Brain pericyte (primary cell): ENCODE results near the gene NLGN2.
"Not testable (repeated sequence)": the region's sequence is repeated elsewhere in the genome, so short reads cannot be mapped to it uniquely, and the experiment has no call there.

Experiments
- DNase-seq: peaks from one replicate; pipeline ENCODE4 v3.0.0-alpha.2; 2012; ENCODE audit warnings: low read depth, low spot score

NLGN2 gene

DNA sequence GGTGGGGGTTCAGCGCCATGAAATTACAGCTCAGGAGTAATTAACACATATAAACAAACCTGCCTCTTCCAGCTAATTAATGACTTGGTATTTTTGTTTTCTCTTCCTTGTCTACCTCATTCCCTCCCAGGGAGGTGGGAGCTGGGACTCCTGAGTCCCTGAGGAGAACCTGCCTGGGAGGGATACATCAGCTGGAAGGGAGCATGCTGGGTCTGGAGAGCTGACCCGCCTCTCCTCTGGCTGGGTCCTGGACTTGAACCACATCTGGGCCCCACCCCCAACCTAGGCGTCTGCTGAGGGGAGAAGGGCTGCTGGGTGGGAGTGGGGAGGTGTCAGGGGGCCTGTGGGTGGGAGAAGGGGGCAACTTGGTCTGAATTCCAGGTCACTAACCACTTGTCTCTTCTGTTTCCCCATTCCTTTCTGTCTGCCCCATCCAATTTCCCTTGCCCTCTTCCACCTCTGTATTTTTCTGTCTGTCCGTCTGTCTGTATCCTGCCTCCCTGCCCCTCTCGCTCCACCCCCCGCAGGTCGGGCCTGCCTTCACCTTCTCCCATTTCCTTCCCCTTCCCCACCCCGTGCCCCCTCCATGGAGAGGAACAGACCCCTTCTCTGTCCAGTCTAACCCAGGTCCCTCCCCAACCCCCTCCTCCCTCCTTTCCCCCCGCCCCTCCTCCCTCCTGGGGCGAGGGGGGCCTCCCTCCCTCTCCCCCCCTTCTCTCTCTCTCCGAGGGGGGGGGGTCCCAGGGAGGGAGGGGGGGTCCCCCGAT lies at the start of gene NLGN2:
Gene NLGN2 (plus strand): TSS at position 361 of the 767 bp plus-strand sequence. CDS start 411 bp downstream, outside the sequence.
- DNase-seq = no peak

GRCh38 chr17:7361906-7362305 lies 45.7 kb upstream of the NLGN2 start:
- no peak for DNase-seq

DNA sequence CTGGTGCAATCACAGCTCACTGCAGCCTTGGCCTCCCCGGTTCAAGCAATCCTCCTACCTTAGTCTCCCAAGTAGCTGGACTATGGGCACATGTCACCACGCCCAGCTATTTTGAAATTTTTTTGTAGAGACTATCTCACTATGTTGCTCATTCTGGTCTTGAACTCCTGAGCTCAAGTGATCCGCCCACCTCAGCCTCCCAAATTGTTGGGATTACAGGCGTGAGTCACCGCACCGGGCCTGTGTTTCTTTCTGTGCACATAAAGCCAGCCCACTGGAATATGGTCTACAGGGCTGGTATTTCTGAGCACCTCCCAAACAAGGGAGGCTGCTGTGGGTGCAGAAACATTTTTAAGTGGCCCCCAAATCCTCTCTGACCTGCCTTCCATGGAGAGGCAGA lies 44.3 kb upstream of the NLGN2 start:
- DNase-seq = no peak

DNA sequence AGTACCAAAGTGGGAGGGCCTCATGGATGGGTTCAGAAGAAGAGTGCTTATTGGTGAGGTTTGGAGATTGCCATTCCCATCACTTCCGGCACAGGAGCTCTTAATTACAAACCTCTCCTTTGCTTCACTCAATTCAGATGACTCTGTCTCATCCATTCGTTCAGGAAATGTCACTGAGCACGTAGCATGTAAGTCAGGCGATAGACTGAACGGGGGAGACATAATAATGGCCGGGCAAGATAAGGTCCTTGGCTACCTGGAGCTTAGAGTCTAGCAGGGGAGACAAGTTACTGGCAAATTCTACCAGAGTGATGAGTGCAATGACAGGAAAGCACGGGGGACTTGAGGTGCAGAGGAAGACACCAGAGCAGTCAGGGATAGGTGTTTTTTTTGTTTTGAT lies 41.7 kb upstream of the NLGN2 start:
- DNase-seq = not testable (repeated sequence)

- no peak for DNase-seq
Measured at GRCh38 chr17:7367083-7367482, 40.6 kb upstream of the NLGN2 start.

GRCh38 chr17:7367918-7368598 lies 39.6 kb upstream of the NLGN2 start:
- no peak for DNase-seq

DNA sequence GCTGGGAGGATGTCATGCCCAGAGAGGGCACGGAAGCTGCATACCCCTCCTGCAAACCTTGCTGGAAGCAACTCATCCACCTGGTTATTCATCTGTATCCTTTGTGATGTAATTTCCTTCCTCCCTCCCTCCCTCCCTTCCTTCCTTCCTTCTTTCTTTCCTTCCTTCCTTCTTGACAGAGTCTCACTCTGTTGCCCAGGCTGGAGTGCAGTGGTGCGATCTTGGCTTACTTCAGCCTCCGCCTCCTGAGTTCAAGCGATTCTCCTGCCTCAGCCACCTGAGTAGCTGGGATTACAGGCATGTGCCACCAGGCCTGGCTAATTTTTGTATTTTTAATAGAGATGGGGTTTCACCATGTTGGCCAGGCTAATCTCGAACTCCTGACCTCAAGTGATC lies 39.0 kb upstream of the NLGN2 start:
- not testable (repeated sequence) for DNase-seq

DNA sequence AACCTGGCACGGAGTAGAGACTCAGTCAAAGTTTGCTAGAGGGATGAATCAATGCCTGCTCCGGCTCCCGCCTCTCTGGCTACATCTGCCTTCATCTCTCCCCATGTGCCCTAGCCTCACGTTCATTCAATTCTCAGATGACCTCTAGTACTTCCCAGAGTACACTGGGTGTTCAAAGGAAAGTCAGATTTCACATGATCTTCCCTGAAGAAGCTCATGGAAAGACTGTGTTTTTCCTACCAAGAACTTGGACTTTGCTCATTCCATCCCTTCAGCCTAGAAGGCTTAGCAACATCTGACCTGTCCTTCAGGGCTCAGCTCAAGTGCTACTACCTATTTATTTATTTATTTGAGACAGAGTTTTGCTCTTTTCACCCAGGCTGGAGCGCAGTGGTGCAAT lies 37.8 kb upstream of the NLGN2 start:
- DNase-seq = no peak

DNA sequence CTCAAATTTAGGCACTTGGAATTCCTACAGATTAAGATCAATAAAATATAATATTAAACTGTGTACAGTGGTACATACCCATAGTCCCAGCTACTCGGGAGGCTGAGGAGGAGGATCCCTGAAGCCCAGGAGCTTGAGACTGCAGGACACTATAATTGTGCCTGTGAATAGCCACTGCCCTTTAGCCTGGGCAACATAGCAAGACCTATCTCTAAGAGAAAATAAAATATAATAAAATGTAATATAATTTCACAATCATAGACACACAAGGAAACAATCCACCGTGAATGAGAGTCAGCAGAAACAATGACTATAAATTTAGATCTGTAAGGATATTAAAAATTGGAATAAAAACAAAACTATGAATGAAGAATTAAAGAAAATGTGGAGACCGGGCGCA lies 36.8 kb upstream of the NLGN2 start:
- DNase-seq = no peak

GRCh38 chr17:7374353-7374752 lies 33.3 kb upstream of the NLGN2 start:
- DNase-seq = no peak

- no peak for DNase-seq
Measured at GRCh38 chr17:7379134-7379533, 28.5 kb upstream of the NLGN2 start.

DNA sequence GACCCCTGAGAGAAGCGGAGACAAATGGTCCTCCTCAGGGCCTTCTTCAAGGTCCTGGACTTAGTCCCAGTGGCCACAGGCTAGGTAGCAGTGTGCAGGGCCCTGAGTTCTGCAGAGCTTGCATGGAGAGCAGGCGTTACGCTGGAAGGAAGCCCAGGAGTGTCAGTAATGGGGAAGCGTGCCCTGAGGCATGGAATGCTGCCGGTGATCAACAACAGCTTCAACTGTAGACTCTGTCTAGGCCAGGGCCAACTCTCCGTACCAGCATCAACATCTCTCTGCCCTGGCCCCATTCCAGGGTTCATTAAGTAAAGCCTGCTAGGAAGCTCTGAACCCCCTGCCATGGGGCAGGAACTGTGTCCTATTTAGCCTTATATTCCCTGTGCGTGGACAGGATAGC lies 27.3 kb upstream of the NLGN2 start:
- no peak for DNase-seq

- DNase-seq = no peak
Measured at GRCh38 chr17:7380855-7381683, 26.6 kb upstream of the NLGN2 start, which contains the start of gene TNK1. TSS of gene TNK1 (plus strand) at chr17:7381089. CDS start at chr17:7382927, 1,838 bp downstream.

DNA sequence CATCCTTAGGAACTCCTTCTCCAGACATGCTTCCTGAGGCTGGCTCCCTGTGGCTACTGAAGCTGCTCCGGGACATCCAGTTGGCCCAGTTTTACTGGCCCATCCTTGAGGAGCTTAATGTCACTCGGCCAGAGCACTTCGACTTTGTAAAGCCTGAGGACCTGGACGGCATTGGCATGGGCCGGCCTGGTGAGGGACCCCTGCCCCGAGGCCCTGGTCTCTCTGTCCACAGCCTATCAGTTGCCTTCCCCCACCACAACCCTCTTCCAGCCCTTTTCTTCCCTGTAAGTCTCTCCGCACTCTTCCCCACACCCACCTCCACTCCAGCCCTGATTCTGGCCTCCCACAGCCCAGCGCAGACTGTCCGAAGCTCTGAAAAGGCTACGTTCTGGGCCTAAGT lies 24.7 kb upstream of the NLGN2 start:
- no peak for DNase-seq

- no peak for DNase-seq
Measured at GRCh38 chr17:7383371-7383741, 24.3 kb upstream of the NLGN2 start.

- DNase-seq = no peak
Measured at GRCh38 chr17:7383742-7384488, 23.7 kb upstream of the NLGN2 start.

- no peak for DNase-seq
Measured at GRCh38 chr17:7384489-7385081, 23.1 kb upstream of the NLGN2 start.

- DNase-seq = no peak
Measured at GRCh38 chr17:7388856-7389255, 18.8 kb upstream of the NLGN2 start.

GRCh38 chr17:7389924-7390910 lies 17.4 kb upstream of the NLGN2 start:
- DNase-seq = no peak

DNA sequence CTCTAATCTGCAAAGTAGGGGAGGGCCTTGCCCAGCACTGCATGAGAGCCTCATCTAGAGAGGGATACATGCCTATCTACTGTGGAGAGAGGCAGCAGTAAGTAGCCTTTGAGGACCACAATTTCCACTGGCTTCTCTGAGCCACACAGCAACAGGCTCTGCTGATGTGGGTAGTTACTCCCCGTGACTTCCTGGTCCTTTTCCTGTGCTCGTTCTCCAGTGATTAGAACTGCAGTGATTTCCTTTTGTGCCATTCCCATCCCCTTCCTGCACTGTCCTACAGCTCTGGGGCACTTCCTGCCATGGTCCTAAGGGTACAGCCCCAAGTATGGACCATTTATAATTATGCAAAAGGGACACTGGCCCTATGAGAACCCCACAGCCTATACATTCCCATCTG lies 16.3 kb upstream of the NLGN2 start:
- DNase-seq = no peak
